ENCODE data around the gene C3orf22. TPM values are rescaled to one million over a fixed set of nuclear protein-coding genes. Genes with fewer than 3 reads are reported as not detected.
"Not testable (repeated sequence)": the region's sequence is repeated elsewhere in the genome, so short reads cannot be mapped to it uniquely, and the experiment has no call there.

Gene C3orf22
- total and polyA plus RNA-seq, 7 donors: 0.12 TPM; not detected in 6

DNA sequence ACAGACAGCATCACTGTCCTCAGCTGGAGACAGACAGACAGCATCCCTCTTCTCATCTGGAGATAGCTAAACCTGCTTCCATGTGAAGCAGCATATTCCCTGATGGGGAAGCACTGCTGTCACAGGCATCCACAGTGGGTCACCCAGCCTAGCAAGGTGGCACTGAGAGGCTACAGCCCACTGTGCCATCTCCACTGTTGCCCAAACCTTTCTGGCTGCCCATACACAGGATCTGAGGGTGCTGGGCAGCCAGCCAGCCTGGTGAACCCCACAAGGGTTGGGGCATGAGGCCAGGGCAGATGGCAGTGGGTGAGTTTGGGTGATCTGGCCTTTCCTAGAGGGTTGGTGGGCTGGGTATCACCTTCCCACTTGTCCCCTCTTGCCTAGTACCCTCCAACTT, 23.1 kb downstream of the C3orf22 start:
- ATAC-seq (no peak), DNase-seq (peak in 1 of 2 donors; percentile 31)
- Histone ChIP-seq H3K27ac (no peak overlapping the region), H3K4me1 (peaks cover 8% of the 10 kb centered on the region), H3K4me3 (no peak overlapping the region), H3K9me3 (no peaks in the 10 kb centered on the region), H3K27me3 (ENCODE audit: insufficient read depth in 3 of 3, low read length in 2 of 3) (peaks cover 0 to 3% (median 0%) of the 10 kb centered on the region in 3 donors), H3K36me3 (ENCODE audit: insufficient read depth in 1 of 2, low read depth in 1 of 2) (no peaks in the 10 kb centered on the region)
- TF ChIP-seq CTCF (IDR thresholded peaks at IDR 0.05): no peak
- intact Hi-C loops (cut with DNase I): no loop called here

DNA sequence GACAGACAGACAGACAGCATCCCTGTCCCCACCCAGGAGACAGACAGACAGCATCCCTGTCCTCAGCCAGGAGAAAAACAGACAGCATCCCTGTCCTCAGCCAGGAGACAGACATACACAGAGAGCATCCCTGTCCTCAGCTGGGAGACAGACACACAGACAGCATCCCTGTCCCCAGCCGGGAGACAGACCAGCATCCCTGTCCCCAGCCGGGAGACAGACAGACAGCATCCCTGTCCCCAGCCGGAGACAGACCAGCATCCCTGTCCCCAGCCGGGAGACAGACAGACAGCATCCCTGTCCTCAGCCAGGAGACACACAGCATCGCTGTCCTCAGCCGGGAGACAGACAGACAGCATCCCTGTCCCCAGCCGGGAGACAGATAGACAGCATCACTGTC, 24.0 kb downstream of the C3orf22 start:
- WGBS, 3 donors: 78 to 85% (median 79%) methylated on average over 7 of the region's 7 CpGs
- not testable (repeated sequence) for ATAC-seq
- peak in 1 of 2 donors; percentile 10 for DNase-seq

GRCh38 chr3:126533506-126533905, 25.2 kb downstream of the C3orf22 start:
- Histone ChIP-seq H3K4me3 (no peak overlapping the region), H3K27ac (no peak overlapping the region), H3K27me3 (ENCODE audit: insufficient read depth in 3 of 3, low read length in 2 of 3) (peaks cover 0 to 3% (median 0%) of the 10 kb centered on the region in 3 donors), H3K4me1 (peaks cover 4% of the 10 kb centered on the region), H3K36me3 (ENCODE audit: insufficient read depth in 1 of 2, low read depth in 1 of 2) (no peaks in the 10 kb centered on the region), H3K9me3 (no peaks in the 10 kb centered on the region)
- intact Hi-C loops (cut with DNase I): no loop called here
- no peak for ATAC-seq
- no peak for TF ChIP-seq CTCF (IDR thresholded peaks at IDR 0.05)
- no peak for DNase-seq

More for the DNA sequence above, 24.0 kb downstream of the C3orf22 start:
- H3K36me3 ChIP-seq (ENCODE audit: insufficient read depth in 1 of 2, low read depth in 1 of 2); H3K27me3 ChIP-seq (ENCODE audit: insufficient read depth in 3 of 3, low read length in 2 of 3); intact Hi-C loops (cut with DNase I); H3K4me3 ChIP-seq; H3K27ac ChIP-seq; H3K4me1 ChIP-seq; H3K9me3 ChIP-seq: not testable (repeated sequence)

GRCh38 chr3:126531051-126531330, 27.7 kb downstream of the C3orf22 start:
- no peak overlapping the region for H3K4me3 ChIP-seq
- no peaks in the 10 kb centered on the region for H3K9me3 ChIP-seq
- TF ChIP-seq CTCF (IDR thresholded peaks at IDR 0.05): no peak
- no peaks in the 10 kb centered on the region for H3K27me3 ChIP-seq (ENCODE audit: insufficient read depth in 3 of 3, low read length in 2 of 3)
- no peak for ATAC-seq
- H3K36me3 ChIP-seq (ENCODE audit: insufficient read depth in 1 of 2, low read depth in 1 of 2): no peaks in the 10 kb centered on the region
- intact Hi-C loops (cut with DNase I): no loop called here
- no peaks in the 10 kb centered on the region for H3K4me1 ChIP-seq
- H3K27ac ChIP-seq: no peak overlapping the region
- 84 to 91% (median 88%) methylated on average over 6 of the region's 6 CpGs for WGBS, 3 donors
- DNase-seq: peak in 1 of 2 donors; percentile 32

GRCh38 chr3:126530171-126531050, 28.3 kb downstream of the C3orf22 start:
- 80 to 84% (median 83%) methylated on average over 18 of the region's 18 CpGs for WGBS, 3 donors
- Histone ChIP-seq H3K9me3 (no peaks in the 10 kb centered on the region), H3K27ac (no peak overlapping the region), H3K36me3 (ENCODE audit: insufficient read depth in 1 of 2, low read depth in 1 of 2) (no peaks in the 10 kb centered on the region), H3K4me3 (no peak overlapping the region), H3K27me3 (ENCODE audit: insufficient read depth in 3 of 3, low read length in 2 of 3) (no peaks in the 10 kb centered on the region), H3K4me1 (no peaks in the 10 kb centered on the region)
- no peak for TF ChIP-seq CTCF (IDR thresholded peaks at IDR 0.05)
- DNase-seq (peak; percentile 38 to 57), ATAC-seq (peak in 3 of 4 donors; percentile 35 to 52 (median 49))
- intact Hi-C loops (cut with DNase I): no loop called here

All from psoas muscle (tissue), 8 donors.